Chondrocyte (in vitro differentiated cells): Measurements from ENCODE around the gene DNAH17. TPM values are rescaled to one million over a fixed set of nuclear protein-coding genes. Genes with fewer than 3 reads are reported as not detected.

Experiments used
- DNase-seq: peaks from one replicate; pipeline ENCODE4 v3.0.0; 2021; ENCODE audit warnings: mixed read lengths, low spot score
- H3K27ac Mint-ChIP-seq: one replicate; pipeline ENCODE4 v1.8.0; 2021; ENCODE audit warnings: mild to moderate bottlenecking, moderate library complexity, mixed read lengths; ENCODE audit not compliant: unreplicated experiment
- H3K27me3 Mint-ChIP-seq: 2 replicates; pipeline ENCODE4 v1.8.0; 2021; ENCODE audit warnings: low read depth, mixed read lengths
- H3K36me3 Mint-ChIP-seq: 2 replicates; pipeline ENCODE4 v1.8.0; 2021; ENCODE audit warnings: low read depth, mixed read lengths
- H3K4me1 Mint-ChIP-seq: 2 replicates; pipeline ENCODE4 v1.8.0; 2021; ENCODE audit warnings: low read depth, mild to moderate bottlenecking, mixed read lengths
- H3K4me3 Mint-ChIP-seq: one replicate; pipeline ENCODE4 v1.8.0; 2021; ENCODE audit warnings: mild to moderate bottlenecking, moderate library complexity, mixed read lengths; ENCODE audit not compliant: unreplicated experiment
- H3K9me3 Mint-ChIP-seq: 2 replicates; pipeline ENCODE4 v1.8.0; 2021; ENCODE audit warnings: low read depth, mixed read lengths
- total RNA-seq: library from RNA; stranded (reverse); gene quantifications from 3 replicates; pipeline ENCODE4 v1.2.1, GENCODE V29; 2021
- TF ChIP-seq, protein P1 (sequence below): fragments of 200-600 bp; sonication (generic); IDR thresholded peaks from 2 replicates; pipeline ENCODE4 v1.5.0; 2021; ENCODE audit warnings: antibody characterized with exemption, mild to moderate bottlenecking, moderate library complexity

Gene DNAH17
- total RNA-seq, 1 donor from 2014 or later, result 0.42 TPM

DNA sequence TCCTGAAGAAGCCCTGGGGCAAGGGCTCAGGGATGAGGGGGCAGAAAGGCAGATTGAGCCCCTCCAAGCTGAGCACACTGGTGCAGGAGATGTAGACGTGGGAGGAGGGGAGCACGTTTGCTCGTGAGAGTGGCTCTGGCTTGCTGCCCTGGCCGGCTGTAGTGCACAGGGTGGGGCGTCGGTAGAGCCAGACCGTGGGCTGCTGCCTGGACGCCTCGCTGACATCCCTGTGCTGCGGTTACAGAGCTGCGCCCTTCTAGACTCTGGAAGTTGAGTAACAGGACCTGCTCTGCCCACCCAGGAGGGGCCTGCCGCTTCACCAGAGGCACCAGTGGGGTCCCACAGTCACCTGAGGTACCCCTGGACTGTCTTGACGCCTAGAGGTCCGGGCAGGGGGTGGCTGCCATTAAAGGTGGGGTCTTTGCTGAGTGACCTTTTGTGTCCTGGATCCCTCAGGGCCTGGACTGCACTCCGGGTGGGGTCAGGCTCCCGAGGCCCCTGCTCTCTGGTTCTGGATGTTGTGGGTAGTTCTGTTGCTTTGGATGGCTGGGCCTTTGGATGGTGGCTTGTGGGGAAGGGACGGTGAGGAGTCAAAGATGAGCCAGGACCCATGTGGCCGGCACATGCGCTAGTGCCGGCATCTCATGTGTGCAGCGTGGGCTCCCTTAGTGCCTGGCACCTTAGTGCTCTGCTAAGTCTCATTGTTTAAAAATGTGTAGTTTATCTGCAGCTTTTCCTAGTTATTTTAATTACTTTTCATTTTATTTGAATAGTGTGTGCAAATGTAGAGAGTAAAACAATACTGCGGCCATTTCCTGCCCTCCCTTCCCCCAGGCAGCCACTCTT lies 157.0 kb downstream of the DNAH17 start:
- TF ChIP-seq, protein P1, sequence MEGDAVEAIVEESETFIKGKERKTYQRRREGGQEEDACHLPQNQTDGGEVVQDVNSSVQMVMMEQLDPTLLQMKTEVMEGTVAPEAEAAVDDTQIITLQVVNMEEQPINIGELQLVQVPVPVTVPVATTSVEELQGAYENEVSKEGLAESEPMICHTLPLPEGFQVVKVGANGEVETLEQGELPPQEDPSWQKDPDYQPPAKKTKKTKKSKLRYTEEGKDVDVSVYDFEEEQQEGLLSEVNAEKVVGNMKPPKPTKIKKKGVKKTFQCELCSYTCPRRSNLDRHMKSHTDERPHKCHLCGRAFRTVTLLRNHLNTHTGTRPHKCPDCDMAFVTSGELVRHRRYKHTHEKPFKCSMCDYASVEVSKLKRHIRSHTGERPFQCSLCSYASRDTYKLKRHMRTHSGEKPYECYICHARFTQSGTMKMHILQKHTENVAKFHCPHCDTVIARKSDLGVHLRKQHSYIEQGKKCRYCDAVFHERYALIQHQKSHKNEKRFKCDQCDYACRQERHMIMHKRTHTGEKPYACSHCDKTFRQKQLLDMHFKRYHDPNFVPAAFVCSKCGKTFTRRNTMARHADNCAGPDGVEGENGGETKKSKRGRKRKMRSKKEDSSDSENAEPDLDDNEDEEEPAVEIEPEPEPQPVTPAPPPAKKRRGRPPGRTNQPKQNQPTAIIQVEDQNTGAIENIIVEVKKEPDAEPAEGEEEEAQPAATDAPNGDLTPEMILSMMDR, result no peak
- Mint-ChIP-seq H3K36me3 (peaks cover 17% of the 10 kb centered on the region), H3K4me3 (no peak overlapping the region), H3K4me1 (peaks cover 49% of the 10 kb centered on the region), H3K27me3 (no peaks in the 10 kb centered on the region), H3K27ac (no peak overlapping the region), H3K9me3 (no peaks in the 10 kb centered on the region)
- no peak for DNase-seq

GRCh38 chr17:78418326-78419026 lies 158.7 kb downstream of the DNAH17 start:
- no peaks in the 10 kb centered on the region for H3K27me3 Mint-ChIP-seq
- DNase-seq, result no peak
- H3K4me3 Mint-ChIP-seq, result no peak overlapping the region

GRCh38 chr17:78417531-78417909 lies 159.7 kb downstream of the DNAH17 start:
- Mint-ChIP-seq H3K9me3 (no peaks in the 10 kb centered on the region), H3K4me3 (no peak overlapping the region), H3K4me1 (peaks cover 48% of the 10 kb centered on the region), H3K27ac (no peak overlapping the region), H3K36me3 (peaks cover 13% of the 10 kb centered on the region), H3K27me3 (no peaks in the 10 kb centered on the region)
- DNase-seq, result no peak
- TF ChIP-seq, protein P1, result no peak

More at GRCh38 chr17:78418326-78419026, 158.7 kb downstream of the DNAH17 start:
- Mint-ChIP-seq H3K9me3 (no peaks in the 10 kb centered on the region), H3K36me3 (peaks cover 13% of the 10 kb centered on the region), H3K4me1 (peaks cover 49% of the 10 kb centered on the region), H3K27ac (no peak overlapping the region)
- TF ChIP-seq, protein P1, result no peak

DNA sequence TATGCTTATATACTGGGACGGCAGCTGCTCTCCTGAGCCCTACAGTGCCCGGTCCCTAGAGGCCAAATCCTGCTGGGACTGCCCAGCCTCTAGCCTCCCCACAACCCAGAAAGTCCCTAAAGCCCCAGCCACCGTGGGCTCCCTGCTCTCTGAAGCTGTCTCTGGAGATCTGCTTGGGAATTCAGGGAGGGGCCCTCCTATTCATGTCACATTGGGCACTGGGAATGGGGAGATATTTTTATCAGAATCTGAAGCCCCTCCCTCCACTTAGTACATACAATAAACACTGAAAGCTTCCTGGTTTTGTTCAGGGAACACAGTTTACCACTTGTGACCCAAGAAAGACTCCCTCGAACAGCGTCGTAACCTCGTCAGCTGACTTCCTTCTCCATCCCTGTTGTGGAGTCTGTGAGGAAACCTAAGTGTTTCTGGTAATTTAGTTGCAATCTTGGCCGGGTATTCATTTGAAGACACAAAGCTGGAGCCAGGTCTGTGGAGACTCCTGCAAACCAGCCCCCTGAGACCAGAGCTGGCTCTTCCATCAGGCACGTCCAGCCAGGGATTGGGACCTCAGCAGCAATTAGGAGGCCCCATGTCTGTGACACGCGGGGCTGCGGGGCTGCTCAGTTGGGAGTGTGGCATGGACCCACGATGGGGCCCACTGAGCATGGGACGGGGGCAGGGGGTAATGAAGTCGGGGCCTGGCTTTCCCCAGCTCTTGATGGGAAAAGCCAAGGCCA lies 160.2 kb downstream of the DNAH17 start:
- Mint-ChIP-seq H3K4me3 (no peak overlapping the region), H3K4me1 (peaks cover 50% of the 10 kb centered on the region)

More for the DNA sequence above, 160.2 kb downstream of the DNAH17 start:
- TF ChIP-seq, protein P1, result no peak
- H3K27ac Mint-ChIP-seq, result peak overlapping the region; percentile 95
- H3K27me3 Mint-ChIP-seq, result no peaks in the 10 kb centered on the region
- no peaks in the 10 kb centered on the region for H3K9me3 Mint-ChIP-seq
- H3K36me3 Mint-ChIP-seq, result peaks cover 12% of the 10 kb centered on the region
- no peak for DNase-seq
